ENCODE data around the gene NDUFB3.

DNA sequence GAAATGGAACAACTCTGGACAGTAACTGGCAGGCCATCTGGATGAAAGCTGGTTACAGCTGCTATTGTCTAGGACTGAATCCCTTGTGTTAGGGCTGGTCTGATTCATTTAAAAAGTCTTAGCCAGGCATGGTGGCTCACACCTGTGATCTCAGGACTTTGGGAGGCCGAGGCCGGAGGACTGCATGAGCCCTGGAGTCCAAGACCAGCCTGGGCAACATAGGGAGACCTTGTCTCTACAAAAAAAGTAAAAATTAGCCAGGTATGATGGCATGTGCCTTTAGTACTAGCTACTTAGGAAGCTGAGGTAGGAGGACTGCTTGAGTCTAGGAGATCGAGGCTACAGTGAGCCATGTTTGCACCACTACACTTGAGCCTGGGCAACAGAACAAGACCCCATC lies 28.7 kb downstream of the NDUFB3 start:
- TF ChIP-seq EZH2 (IDR thresholded peaks at IDR 0.05; ENCODE audit: low read depth), result no peak
- TF ChIP-seq, protein P1, sequence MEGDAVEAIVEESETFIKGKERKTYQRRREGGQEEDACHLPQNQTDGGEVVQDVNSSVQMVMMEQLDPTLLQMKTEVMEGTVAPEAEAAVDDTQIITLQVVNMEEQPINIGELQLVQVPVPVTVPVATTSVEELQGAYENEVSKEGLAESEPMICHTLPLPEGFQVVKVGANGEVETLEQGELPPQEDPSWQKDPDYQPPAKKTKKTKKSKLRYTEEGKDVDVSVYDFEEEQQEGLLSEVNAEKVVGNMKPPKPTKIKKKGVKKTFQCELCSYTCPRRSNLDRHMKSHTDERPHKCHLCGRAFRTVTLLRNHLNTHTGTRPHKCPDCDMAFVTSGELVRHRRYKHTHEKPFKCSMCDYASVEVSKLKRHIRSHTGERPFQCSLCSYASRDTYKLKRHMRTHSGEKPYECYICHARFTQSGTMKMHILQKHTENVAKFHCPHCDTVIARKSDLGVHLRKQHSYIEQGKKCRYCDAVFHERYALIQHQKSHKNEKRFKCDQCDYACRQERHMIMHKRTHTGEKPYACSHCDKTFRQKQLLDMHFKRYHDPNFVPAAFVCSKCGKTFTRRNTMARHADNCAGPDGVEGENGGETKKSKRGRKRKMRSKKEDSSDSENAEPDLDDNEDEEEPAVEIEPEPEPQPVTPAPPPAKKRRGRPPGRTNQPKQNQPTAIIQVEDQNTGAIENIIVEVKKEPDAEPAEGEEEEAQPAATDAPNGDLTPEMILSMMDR (conservative IDR thresholded peaks at IDR 0.05), result no peak

Data from PC-9 (cell line).